Measurements from ENCODE around the gene ADCY1. TPM values are rescaled to one million over a fixed set of nuclear protein-coding genes. Genes with fewer than 3 reads are reported as not detected.

ADCY1 gene
- total and polyA plus RNA-seq, 4 donors, result 0.33 to 20.1 (median 4.1) TPM

DNA sequence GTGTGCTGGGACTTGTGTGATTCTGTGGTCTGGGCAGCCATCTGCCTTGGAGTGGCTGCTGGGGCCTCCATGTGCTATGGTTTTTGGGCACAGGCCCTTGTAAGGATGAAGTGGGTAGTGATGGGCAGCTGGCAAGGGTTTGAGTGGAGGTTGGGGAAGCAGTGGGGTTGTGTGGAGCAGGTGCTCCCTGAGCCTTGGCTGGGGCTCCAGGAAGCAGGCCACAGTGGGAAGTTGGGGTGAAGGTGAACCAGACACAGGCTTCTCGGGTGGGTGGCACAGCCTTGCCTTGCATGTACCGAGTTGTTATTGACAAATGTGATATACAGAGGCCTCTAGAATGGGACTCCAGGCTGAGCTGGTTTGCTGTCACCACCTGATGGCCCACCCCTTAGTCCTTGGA lies 82.3 kb downstream of the ADCY1 start:
- H3K9me3 ChIP-seq (ENCODE audit: control insufficient read depth in 4 of 4, low read length in 3 of 4), result no peaks in the 10 kb centered on the region
- H3K36me3 ChIP-seq (ENCODE audit: control insufficient read depth in 4 of 4, insufficient read depth in 3 of 4, low read depth in 1 of 4, low read length in 3 of 4), result no peaks in the 10 kb centered on the region
- no peaks in the 10 kb centered on the region for H3K4me1 ChIP-seq (ENCODE audit: control insufficient read depth in 4 of 4, insufficient read depth in 4 of 4, low read length in 3 of 4)
- H3K9ac ChIP-seq (ENCODE audit: low read depth in 1 of 2, low read length in 2 of 2), result no peak overlapping the region
- H3K4me3 ChIP-seq (ENCODE audit: low read depth in 1 of 3, low read length in 3 of 3), result no peak overlapping the region
- H3K27ac ChIP-seq (ENCODE audit: low read depth in 1 of 2, low read length in 2 of 2), result no peak overlapping the region
- TF ChIP-seq HNF4G (IDR thresholded peaks at IDR 0.05), result no peak
- no peak for TF ChIP-seq RAD21 (IDR thresholded peaks at IDR 0.05)
- no peak for TF ChIP-seq NR2F2 (IDR thresholded peaks at IDR 0.05)
- TF ChIP-seq, protein P1, sequence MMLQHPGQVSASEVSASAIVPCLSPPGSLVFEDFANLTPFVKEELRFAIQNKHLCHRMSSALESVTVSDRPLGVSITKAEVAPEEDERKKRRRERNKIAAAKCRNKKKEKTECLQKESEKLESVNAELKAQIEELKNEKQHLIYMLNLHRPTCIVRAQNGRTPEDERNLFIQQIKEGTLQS (IDR thresholded peaks at IDR 0.05), result no peak
- TF ChIP-seq, protein P2, sequence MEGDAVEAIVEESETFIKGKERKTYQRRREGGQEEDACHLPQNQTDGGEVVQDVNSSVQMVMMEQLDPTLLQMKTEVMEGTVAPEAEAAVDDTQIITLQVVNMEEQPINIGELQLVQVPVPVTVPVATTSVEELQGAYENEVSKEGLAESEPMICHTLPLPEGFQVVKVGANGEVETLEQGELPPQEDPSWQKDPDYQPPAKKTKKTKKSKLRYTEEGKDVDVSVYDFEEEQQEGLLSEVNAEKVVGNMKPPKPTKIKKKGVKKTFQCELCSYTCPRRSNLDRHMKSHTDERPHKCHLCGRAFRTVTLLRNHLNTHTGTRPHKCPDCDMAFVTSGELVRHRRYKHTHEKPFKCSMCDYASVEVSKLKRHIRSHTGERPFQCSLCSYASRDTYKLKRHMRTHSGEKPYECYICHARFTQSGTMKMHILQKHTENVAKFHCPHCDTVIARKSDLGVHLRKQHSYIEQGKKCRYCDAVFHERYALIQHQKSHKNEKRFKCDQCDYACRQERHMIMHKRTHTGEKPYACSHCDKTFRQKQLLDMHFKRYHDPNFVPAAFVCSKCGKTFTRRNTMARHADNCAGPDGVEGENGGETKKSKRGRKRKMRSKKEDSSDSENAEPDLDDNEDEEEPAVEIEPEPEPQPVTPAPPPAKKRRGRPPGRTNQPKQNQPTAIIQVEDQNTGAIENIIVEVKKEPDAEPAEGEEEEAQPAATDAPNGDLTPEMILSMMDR (IDR thresholded peaks at IDR 0.05; ENCODE audit: low read depth, low read length, missing input control), result no peak
- TF ChIP-seq ZBTB33 (IDR thresholded peaks at IDR 0.05), result no peak
- no peak for TF ChIP-seq EGR1 (IDR thresholded peaks at IDR 0.05; ENCODE audit: low read depth in 2 of 2)
- TF ChIP-seq REST (IDR thresholded peaks at IDR 0.05), result no peak
- TF ChIP-seq, protein P3, sequence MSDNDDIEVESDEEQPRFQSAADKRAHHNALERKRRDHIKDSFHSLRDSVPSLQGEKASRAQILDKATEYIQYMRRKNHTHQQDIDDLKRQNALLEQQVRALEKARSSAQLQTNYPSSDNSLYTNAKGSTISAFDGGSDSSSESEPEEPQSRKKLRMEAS (IDR thresholded peaks at IDR 0.05), result no peak
- TF ChIP-seq FOXA2 (IDR thresholded peaks at IDR 0.05), result no peak
- no peak for TF ChIP-seq FOXA1 (IDR thresholded peaks at IDR 0.05)
- TF ChIP-seq YY1 (IDR thresholded peaks at IDR 0.05), result no peak
- TF ChIP-seq TAF1 (conservative IDR thresholded peaks at IDR 0.05), result no peak
- TF ChIP-seq HNF4A (conservative IDR thresholded peaks at IDR 0.05), result no peak
- no peak for TF ChIP-seq JUND (IDR thresholded peaks at IDR 0.05)
- TF ChIP-seq GABPA (IDR thresholded peaks at IDR 0.05 in 1 of 2, conservative IDR thresholded peaks at IDR 0.05 in 1 of 2), result no peak
- TF ChIP-seq RXRA (IDR thresholded peaks at IDR 0.05), result no peak
- WGBS, result 91% methylated on average over 2 of the region's 2 CpGs
- no peaks in the 10 kb centered on the region for H3K27me3 ChIP-seq (ENCODE audit: control insufficient read depth in 4 of 4, insufficient read depth in 4 of 4, low read length in 3 of 4)
- DNase-seq (ENCODE audit: low spot score), result peak; percentile 25

Data from liver (tissue), 9 donors.